Omental fat pad (tissue), 4 donors: ENCODE data around the gene LRRC49. TPM values are rescaled to one million over a fixed set of nuclear protein-coding genes. Genes with fewer than 3 reads are reported as not detected.

ENCODE experiments used
- ATAC-seq: fragments of 150-250 bp; one replicate; pipeline ENCODE4 v1.9.1; 2016; ENCODE audit warnings: mild to moderate bottlenecking, moderate library complexity; ENCODE audit not compliant: low FRiP score
- DNase-seq: peaks from one replicate; pipeline ENCODE4 v3.0.0-alpha.2; 2019; ENCODE audit warnings: low spot score
- CTCF ChIP-seq, 3 donors: fragments of 450-650 bp; IDR thresholded peaks; one replicate each; pipeline ENCODE4 v1.5.1; 2016 to 2017; ENCODE audit warnings: antibody characterized with exemption in 3 of 3, mild to moderate bottlenecking in 3 of 3, moderate library complexity in 2 of 3
- total RNA-seq, 4 donors: library from RNA; depleted of rRNA; stranded (reverse); fragments of >200 nt; gene quantifications; one replicate each; pipeline ENCODE4 v1.1.0, GENCODE V29; 2016

Gene LRRC49, protein sequence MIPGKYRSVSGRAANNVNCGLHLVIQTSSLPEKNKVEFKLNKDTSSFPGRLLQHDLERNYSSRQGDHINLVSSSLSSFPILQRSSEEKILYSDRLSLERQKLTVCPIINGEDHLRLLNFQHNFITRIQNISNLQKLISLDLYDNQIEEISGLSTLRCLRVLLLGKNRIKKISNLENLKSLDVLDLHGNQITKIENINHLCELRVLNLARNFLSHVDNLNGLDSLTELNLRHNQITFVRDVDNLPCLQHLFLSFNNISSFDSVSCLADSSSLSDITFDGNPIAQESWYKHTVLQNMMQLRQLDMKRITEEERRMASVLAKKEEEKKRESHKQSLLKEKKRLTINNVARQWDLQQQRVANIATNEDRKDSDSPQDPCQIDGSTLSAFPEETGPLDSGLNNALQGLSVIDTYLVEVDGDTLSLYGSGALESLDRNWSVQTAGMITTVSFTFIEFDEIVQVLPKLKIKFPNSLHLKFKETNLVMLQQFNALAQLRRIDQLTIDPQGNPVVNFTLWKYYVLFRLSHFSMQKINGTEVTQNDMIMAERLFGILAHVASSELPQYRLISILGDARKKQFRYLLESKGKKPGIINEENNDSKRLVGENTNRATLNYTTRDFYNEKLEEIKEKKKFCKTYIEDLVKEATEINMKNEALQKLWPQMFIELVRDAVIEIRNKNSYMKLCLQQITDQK
- total RNA-seq, result 1 to 10 TPM; 2.5 to 7.1 (median 5.0) TPM

- ATAC-seq (peak; percentile 94), DNase-seq (peak; percentile 69)
- TF ChIP-seq CTCF (IDR thresholded peaks at IDR 0.05), result no peak
Measured at GRCh38 chr15:70892002-70892911, at the start of gene LRRC49, which contains the start of gene THAP10. LRRC49 (plus strand) TSS chr15:70892826; CDS start chr15:70892895, 69 bp downstream. THAP10 (minus strand) TSS chr15:70892433; CDS start chr15:70892272, 161 bp downstream.

GRCh38 chr15:70845602-70846360 is 46.8 kb upstream of the LRRC49 start:
- TF ChIP-seq CTCF (IDR thresholded peaks at IDR 0.05), result no peak
- ATAC-seq (no peak), DNase-seq (no peak)

DNA sequence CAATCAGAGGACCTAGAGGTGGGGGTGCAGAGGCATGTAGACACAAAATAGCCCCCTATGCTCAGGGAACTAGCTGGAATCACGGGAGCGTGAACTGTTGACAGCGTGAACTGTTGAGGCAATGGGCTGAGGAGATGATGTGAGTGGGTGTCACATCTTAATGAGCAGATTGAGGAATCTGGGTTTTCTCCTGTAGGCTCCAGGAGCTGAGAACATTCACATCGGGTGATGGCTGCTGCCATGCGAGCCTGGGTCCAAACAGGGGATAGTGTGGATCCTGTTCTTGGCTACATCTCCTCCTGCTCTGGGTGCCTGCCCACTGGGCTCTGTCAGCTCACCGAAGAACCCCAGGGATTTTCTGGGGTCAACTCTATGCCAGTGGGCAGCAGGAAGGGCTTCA is 40.7 kb upstream of the LRRC49 start:
- no peak for TF ChIP-seq CTCF (IDR thresholded peaks at IDR 0.05)
- DNase-seq (no peak), ATAC-seq (no peak)

DNA sequence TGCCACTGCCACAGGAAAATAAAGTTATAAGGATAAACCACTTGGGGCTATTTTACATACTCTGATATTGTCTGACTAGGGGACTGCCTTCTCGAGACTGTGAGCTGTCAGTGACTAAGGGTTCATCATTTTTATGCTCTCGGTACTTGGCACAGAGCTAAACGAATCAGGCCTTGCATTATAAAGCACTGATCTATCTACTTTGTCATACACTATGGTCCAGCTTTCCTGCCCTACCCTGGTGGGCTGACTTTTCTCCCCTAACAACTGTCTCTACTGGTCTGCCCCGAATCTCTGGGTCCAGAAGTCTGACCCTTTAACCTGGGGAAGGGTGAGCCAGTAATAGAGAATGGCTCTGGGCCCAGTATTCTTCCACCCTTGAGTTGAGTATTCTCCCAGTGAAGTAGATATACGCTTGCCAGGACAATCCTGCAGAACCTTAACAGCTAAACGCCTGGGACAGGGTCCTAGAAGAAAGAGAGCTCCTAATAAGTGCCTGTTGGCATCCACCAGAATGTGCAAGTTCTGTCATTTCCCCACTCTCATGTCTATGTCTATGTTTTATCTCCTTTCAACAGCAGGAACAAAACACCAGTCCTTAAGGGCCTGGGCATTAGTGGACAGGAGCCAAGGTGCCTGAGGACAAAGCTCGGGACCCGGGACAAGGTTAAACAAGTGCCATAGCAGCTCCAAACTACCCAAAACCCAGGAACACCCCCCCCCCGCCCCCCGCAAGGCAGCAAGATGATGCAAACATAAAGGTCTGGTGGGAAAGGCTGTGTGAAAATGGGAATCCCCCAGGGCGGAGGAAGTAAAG is 39.9 kb upstream of the LRRC49 start:
- no peak for TF ChIP-seq CTCF (IDR thresholded peaks at IDR 0.05)
- ATAC-seq (no peak), DNase-seq (no peak)

DNA sequence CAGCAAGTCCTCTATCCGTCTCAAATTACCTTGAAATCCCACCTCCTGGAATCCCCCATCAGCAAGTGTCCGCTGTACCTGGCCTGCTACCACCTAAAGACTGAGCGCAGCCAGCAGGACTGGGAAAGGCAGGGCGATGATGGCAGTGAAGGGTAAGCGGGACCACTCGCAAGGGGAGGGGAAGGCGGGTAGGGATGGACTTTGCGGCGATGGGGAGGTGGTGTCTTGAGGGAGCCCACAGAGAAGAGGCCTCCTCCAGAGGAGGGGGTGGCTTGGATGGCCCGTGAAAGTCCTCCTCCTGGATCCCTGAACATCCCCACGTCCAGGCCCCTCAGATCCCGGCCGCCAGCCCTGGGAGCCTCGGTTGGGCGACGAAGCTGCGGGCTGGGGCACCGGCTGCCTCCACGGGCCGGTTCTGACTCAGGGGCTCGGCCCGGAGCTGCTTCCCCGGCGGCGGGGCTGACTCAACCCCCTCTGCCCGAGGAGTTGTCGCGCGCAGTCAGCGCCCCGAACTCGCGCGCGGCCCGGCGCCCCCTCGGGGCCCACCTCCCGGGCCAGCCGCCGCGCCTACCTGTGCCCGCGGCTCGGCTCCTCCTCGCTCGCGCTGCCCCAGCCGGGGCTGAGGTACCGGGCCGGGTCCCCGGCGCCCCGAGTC is 39.2 kb upstream of the LRRC49 start:
- no peak for DNase-seq
- peak; percentile 75 for ATAC-seq
- no peak for TF ChIP-seq CTCF (IDR thresholded peaks at IDR 0.05)
